HCT116 (cell line): ENCODE measurements around the gene TRPM1. TPM values are rescaled to one million over a fixed set of nuclear protein-coding genes. Genes with fewer than 3 reads are reported as not detected.

ENCODE experiments used
- ATAC-seq: fragments of 200-7000 bp; cut with Tn5 transposase; 2 replicates; pipeline ENCODE4 v1.9.1; 2020; ENCODE audit warnings: mild to moderate bottlenecking, moderate library complexity
- BruUV-seq: library from RNA; stranded (reverse); fragments of 400-500 nt; replicated peaks from 2 replicates; lab custom pipeline; 2021; lab: Mats Ljungman, UMichigan
- CTCF ChIA-PET: fragments of 300-600 bp; sonication (Branson Sonifier 250); formaldehyde crosslinking; loops from one replicate; lab custom pipeline; 2021; ENCODE audit warnings: antibody characterized with exemption; lab: Charles Lee
- POLR2A ChIA-PET: fragments of 300-600, 350-600 bp; sonication (Branson Sonifier 250); formaldehyde crosslinking; loops from one replicate; lab custom pipeline; 2021; ENCODE audit warnings: antibody characterized with exemption; lab: Charles Lee
- RAD21 ChIA-PET, 2 experiments: fragments of 300-600 bp; sonication (Branson Sonifier 250); formaldehyde crosslinking; loops; one replicate each; lab custom pipeline; 2023; ENCODE audit warnings: low total read pairs in 2 of 2; ENCODE audit not compliant: uncharacterized antibody in 2 of 2, unreplicated experiment in 2 of 2, low non-redundant PET in 1 of 2; lab: Charles Lee
- DNase-seq: peaks from one replicate; pipeline ENCODE4 v3.0.0-alpha.2; 2010; ENCODE audit warnings: low read depth, low spot score
- H2AFZ ChIP-seq: fragments of 200-600 bp; shearing (Covaris generic), sonication (generic); 2 replicates; pipeline ENCODE4 v1.6.1; 2017; ENCODE audit warnings: low read depth, mixed run types, mixed read lengths, antibody characterized with exemption, low read length; ENCODE audit not compliant: poor library complexity, severe bottlenecking
- H3K27ac ChIP-seq: 2 replicates; pipeline ENCODE4 v1.5.1; 2012; ENCODE audit warnings: low read depth, low read length
- H3K27me3 ChIP-seq: fragments of 200-600 bp; sonication (generic); 2 replicates; pipeline ENCODE4 v1.6.1; 2016; ENCODE audit warnings: mixed run types, low read length, mixed read lengths; ENCODE audit not compliant: insufficient read depth
- H3K36me3 ChIP-seq, 2 experiments: fragments of 200-500 bp in 1 of 2; fragments of 200-600 bp in 1 of 2; sonication (Bioruptor generic) in 1 of 2; sonication (generic) in 1 of 2; 2 replicates each; pipeline versions ENCODE4 v1.5.1 to v1.6.1; 2014 to 2016; ENCODE audit warnings: low read length in 2 of 2, inconsistent platforms in 1 of 2, mixed read lengths in 1 of 2, mixed run types in 1 of 2; ENCODE audit not compliant: insufficient read depth in 2 of 2, control insufficient read depth in 1 of 2
- H3K4me1 ChIP-seq, 2 experiments: fragments of 200-600 bp in 1 of 2; sonication (generic) in 1 of 2; 2 replicates each; pipeline versions ENCODE4 v1.5.1 to v1.6.1; 2012 to 2017; ENCODE audit warnings: low read length in 2 of 2, inconsistent platforms in 1 of 2, mild to moderate bottlenecking in 1 of 2, mixed read lengths in 1 of 2, mixed run types in 1 of 2, moderate library complexity in 1 of 2; ENCODE audit not compliant: insufficient read depth in 2 of 2, control insufficient read depth in 1 of 2
- H3K4me2 ChIP-seq: fragments of 200-600 bp; sonication (generic); 2 replicates; pipeline ENCODE4 v1.6.1; 2017; ENCODE audit warnings: mixed run types, low read length, mixed read lengths
- H3K4me3 ChIP-seq, 2 experiments: fragments of 200-600 bp in 1 of 2; sonication (generic) in 1 of 2; replicated peaks in 1 of 2; 2 replicates each; pipeline ENCODE4 v1.5.1; 2011 to 2016; ENCODE audit warnings: low read length in 2 of 2, control low read depth in 1 of 2, low read depth in 1 of 2, mild to moderate bottlenecking in 1 of 2, mixed read lengths in 1 of 2, mixed run types in 1 of 2
- H3K79me2 ChIP-seq: fragments of 200-600 bp; sonication (generic); 2 replicates; pipeline ENCODE4 v1.6.1; 2017; ENCODE audit warnings: mild to moderate bottlenecking, mixed run types, low read length, moderate library complexity, mixed read lengths; ENCODE audit not compliant: insufficient read depth
- H3K9ac ChIP-seq: fragments of 200-600 bp; sonication (generic); 2 replicates; pipeline ENCODE4 v1.6.1; 2016; ENCODE audit warnings: low read length, mixed read lengths
- H3K9me2 ChIP-seq: fragments of 200-600 bp; sonication (generic), shearing (Covaris generic); 2 replicates; pipeline ENCODE4 v1.6.1; 2017; ENCODE audit warnings: mixed run types, mild to moderate bottlenecking, moderate library complexity; ENCODE audit not compliant: insufficient read depth
- H3K9me3 ChIP-seq, 2 experiments: fragments of 200-500 bp in 1 of 2; fragments of 200-600 bp in 1 of 2; sonication (Bioruptor generic) in 1 of 2; sonication (generic) in 1 of 2; 2 replicates each; pipeline ENCODE4 v1.6.1; 2014 to 2017; ENCODE audit warnings: low read length in 2 of 2, mixed read lengths in 2 of 2, inconsistent platforms in 1 of 2, low read depth in 1 of 2, mild to moderate bottlenecking in 1 of 2, mixed run types in 1 of 2, moderate library complexity in 1 of 2; ENCODE audit not compliant: control insufficient read depth in 1 of 2, insufficient read depth in 1 of 2
- H4K20me1 ChIP-seq: fragments of 200-600 bp; sonication (generic), shearing (Covaris generic); 2 replicates; pipeline ENCODE4 v1.6.1; 2017; ENCODE audit warnings: mixed run types, mild to moderate bottlenecking, moderate library complexity; ENCODE audit not compliant: insufficient read depth
- CBX3 ChIP-seq: IDR thresholded peaks from 2 replicates; pipeline ENCODE4 v1.6.1; 2012; ENCODE audit warnings: low read depth
- CTCF ChIP-seq, 3 experiments: fragments of 200-600 bp in 1 of 3; sonication (generic) in 1 of 3; IDR thresholded peaks in 2 of 3; conservative IDR thresholded peaks in 1 of 3; 2 replicates each; pipeline ENCODE4 v1.5.1; 2012 to 2017; ENCODE audit warnings: low read depth in 2 of 3, low read length in 2 of 3, antibody characterized with exemption in 1 of 3, borderline replicate concordance in 1 of 3, control low read depth in 1 of 3, mild to moderate bottlenecking in 1 of 3, mixed read lengths in 1 of 3, mixed run types in 1 of 3, moderate library complexity in 1 of 3; ENCODE audit not compliant: insufficient read depth in 1 of 3
- EZH2phosphoT487 ChIP-seq: fragments of 200-600 bp; IDR thresholded peaks from 2 replicates; pipeline ENCODE4 v1.6.1; 2018; ENCODE audit warnings: antibody characterized with exemption, borderline replicate concordance
- JUND ChIP-seq: IDR thresholded peaks from 2 replicates; pipeline ENCODE4 v1.6.1; 2012
- POLR2A ChIP-seq: IDR thresholded peaks from 2 replicates; pipeline ENCODE4 v1.7.0; 2011; ENCODE audit warnings: borderline replicate concordance; ENCODE audit not compliant: insufficient read depth, insufficient read length; ENCODE audit errors: extremely low read depth
- POLR2AphosphoS5 ChIP-seq: IDR thresholded peaks from 2 replicates; pipeline ENCODE4 v1.6.1; 2011; ENCODE audit warnings: mild to moderate bottlenecking, low read depth, low read length, moderate library complexity
- RAD21 ChIP-seq: IDR thresholded peaks from 2 replicates; pipeline ENCODE4 v1.6.1; 2012; ENCODE audit warnings: low read depth, mild to moderate bottlenecking
- SIN3A ChIP-seq: IDR thresholded peaks from 2 replicates; pipeline ENCODE4 v1.6.1; 2012; ENCODE audit warnings: low read depth
- SP1 ChIP-seq: IDR thresholded peaks from 2 replicates; pipeline ENCODE4 v1.6.1; 2012; ENCODE audit warnings: low read depth
- SRF ChIP-seq: IDR thresholded peaks from 2 replicates; pipeline ENCODE4 v1.6.1; 2012; ENCODE audit warnings: low read depth
- TCF7L2 ChIP-seq: IDR thresholded peaks from 2 replicates; pipeline ENCODE4 v1.7.0; 2011; ENCODE audit warnings: borderline replicate concordance, inconsistent platforms; ENCODE audit not compliant: insufficient read depth, insufficient read length; ENCODE audit errors: extremely low read depth
- ZFX ChIP-seq: fragments of 450-650 bp; IDR thresholded peaks from 2 replicates; pipeline ENCODE4 v1.6.1; 2017
- intact Hi-C: fragments of 100-400 bp; cut with micrococcal nuclease; formaldehyde crosslinking; loops from 2 replicates; pipeline ENCODE4 v1.10.0; 2022
- total RNA-seq: library from RNA; stranded (reverse); gene quantifications from one replicate; pipeline ENCODE4 v1.2.1, GENCODE V29; 2021; ENCODE audit not compliant: unreplicated experiment
- TF ChIP-seq, protein P1 (sequence below): IDR thresholded peaks from 2 replicates; pipeline ENCODE4 v1.6.1; 2012
- TF ChIP-seq, protein P2 (sequence below): IDR thresholded peaks from 2 replicates; pipeline ENCODE4 v1.6.1; 2011; ENCODE audit warnings: mild to moderate bottlenecking, low read length, moderate library complexity; ENCODE audit not compliant: insufficient replicate concordance; ENCODE audit errors: extremely low read depth

TRPM1 gene
- total RNA-seq, 1 experiment from 2014 or later = not detected

GRCh38 chr15:31080591-31081014, 20.9 kb downstream of the TRPM1 start:
- TF ChIP-seq SP1 = no peak
- TF ChIP-seq EZH2phosphoT487 = no peak
- TF ChIP-seq SIN3A = no peak
- TF ChIP-seq, protein P1, sequence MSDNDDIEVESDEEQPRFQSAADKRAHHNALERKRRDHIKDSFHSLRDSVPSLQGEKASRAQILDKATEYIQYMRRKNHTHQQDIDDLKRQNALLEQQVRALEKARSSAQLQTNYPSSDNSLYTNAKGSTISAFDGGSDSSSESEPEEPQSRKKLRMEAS = no peak
- TF ChIP-seq SRF = no peak
- no peak for TF ChIP-seq POLR2AphosphoS5
- TF ChIP-seq ZFX = no peak
- no peak for TF ChIP-seq CBX3
- TF ChIP-seq TCF7L2 = no peak
- no peak for TF ChIP-seq JUND
- TF ChIP-seq, protein P2, sequence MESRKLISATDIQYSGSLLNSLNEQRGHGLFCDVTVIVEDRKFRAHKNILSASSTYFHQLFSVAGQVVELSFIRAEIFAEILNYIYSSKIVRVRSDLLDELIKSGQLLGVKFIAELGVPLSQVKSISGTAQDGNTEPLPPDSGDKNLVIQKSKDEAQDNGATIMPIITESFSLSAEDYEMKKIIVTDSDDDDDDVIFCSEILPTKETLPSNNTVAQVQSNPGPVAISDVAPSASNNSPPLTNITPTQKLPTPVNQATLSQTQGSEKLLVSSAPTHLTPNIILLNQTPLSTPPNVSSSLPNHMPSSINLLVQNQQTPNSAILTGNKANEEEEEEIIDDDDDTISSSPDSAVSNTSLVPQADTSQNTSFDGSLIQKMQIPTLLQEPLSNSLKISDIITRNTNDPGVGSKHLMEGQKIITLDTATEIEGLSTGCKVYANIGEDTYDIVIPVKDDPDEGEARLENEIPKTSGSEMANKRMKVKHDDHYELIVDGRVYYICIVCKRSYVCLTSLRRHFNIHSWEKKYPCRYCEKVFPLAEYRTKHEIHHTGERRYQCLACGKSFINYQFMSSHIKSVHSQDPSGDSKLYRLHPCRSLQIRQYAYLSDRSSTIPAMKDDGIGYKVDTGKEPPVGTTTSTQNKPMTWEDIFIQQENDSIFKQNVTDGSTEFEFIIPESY = no peak
- TF ChIP-seq POLR2A = no peak
- no peak for TF ChIP-seq RAD21
- TF ChIP-seq CTCF (IDR thresholded peaks at IDR 0.05 in 2 of 3, conservative IDR thresholded peaks at IDR 0.05 in 1 of 3; ENCODE audit: borderline replicate concordance in 1 of 3, insufficient read depth in 1 of 3, low read depth in 2 of 3, low read length in 2 of 3) = no peak
- intact Hi-C loops = no loop called here
- H3K4me1 ChIP-seq = peaks cover 3 to 30% of the 10 kb centered on the region in 2 experiments; a peak in 3 of 4 replicates
- H3K36me3 ChIP-seq = no peaks in the 10 kb centered on the region
- peak overlapping the region; percentile 54 for H3K4me2 ChIP-seq
- H3K9me2 ChIP-seq = no peaks in the 10 kb centered on the region
- no peak overlapping the region for H3K9ac ChIP-seq
- H3K9me3 ChIP-seq = no peaks in the 10 kb centered on the region
- H3K79me2 ChIP-seq = no peaks in the 10 kb centered on the region
- ATAC-seq (peak; percentile 95), DNase-seq (peak; percentile 15)
- H3K27me3 ChIP-seq = no peaks in the 10 kb centered on the region
- peak overlapping the region; percentile 96 for H2AFZ ChIP-seq
- RAD21 ChIA-PET = no interaction called here
- CTCF ChIA-PET = no interaction called here
- no peak overlapping the region for H3K4me3 ChIP-seq
- no TSS peak for BruUV-seq
- POLR2A ChIA-PET = no interaction called here
- no peak overlapping the region for H3K27ac ChIP-seq
- H4K20me1 ChIP-seq = no peaks in the 10 kb centered on the region
